Adrenal gland (tissue), 5 donors: Measurements from ENCODE around the gene TNFSF9.

Experiments
- POLR2A ChIP-seq, 2 donors: fragments of 450-650 bp; IDR thresholded peaks; one replicate each; pipeline ENCODE4 v1.6.1; 2017; ENCODE audit warnings: antibody characterized with exemption in 2 of 2, mild to moderate bottlenecking in 2 of 2, moderate library complexity in 1 of 2
- TF ChIP-seq, protein P1 (sequence below), 6 experiments: fragments of 450-650 bp in 4 of 6; fragments of 200-600 bp in 2 of 6; sonication (generic) in 1 of 6; IDR thresholded peaks; 1 replicate in 5 of 6; 2 replicates in 1 of 6; pipeline versions ENCODE4 v1.5.1 to v1.8.0; 2016 to 2021; ENCODE audit warnings: antibody characterized with exemption in 6 of 6, mild to moderate bottlenecking in 2 of 6, moderate library complexity in 1 of 6
- donor health status: DM: no; HTN: no; CAD: no.

DNA sequence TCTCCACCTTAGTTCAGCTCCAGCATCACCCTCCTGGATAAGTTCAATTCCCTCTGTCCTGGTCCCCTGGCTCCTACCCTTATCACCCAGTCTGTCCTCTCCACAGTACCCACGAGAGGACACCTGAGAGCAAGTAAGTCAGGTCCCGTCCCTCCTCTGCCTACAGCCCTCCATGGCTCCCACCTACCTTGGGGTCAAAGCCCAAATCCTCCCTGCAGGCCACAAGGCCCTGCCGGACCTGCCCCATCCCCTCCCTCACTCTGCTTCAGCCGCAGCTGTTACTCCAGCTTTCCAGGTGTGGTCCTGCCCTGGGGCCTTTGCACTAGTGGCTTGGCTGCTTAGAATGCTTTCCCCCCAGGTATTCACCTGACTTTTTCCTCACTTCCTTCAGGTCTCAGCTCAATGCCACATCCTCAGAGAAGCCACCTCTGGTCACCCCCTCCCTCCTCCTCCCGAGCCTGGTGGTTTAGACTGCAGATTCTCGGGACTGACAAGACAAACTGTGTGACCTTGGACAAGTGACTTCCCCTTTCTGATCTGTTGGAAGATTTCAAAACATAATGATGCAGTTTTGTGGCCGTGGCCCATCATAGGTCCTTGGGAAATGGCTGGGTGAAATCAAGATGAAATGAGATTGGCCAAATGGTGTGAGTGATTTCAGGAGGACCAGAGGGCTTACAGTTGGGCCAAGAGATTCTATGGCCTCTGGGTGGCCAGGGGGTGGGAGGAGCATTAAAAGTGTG lies 32.4 kb upstream of the TNFSF9 start:
- TF ChIP-seq, protein P1, sequence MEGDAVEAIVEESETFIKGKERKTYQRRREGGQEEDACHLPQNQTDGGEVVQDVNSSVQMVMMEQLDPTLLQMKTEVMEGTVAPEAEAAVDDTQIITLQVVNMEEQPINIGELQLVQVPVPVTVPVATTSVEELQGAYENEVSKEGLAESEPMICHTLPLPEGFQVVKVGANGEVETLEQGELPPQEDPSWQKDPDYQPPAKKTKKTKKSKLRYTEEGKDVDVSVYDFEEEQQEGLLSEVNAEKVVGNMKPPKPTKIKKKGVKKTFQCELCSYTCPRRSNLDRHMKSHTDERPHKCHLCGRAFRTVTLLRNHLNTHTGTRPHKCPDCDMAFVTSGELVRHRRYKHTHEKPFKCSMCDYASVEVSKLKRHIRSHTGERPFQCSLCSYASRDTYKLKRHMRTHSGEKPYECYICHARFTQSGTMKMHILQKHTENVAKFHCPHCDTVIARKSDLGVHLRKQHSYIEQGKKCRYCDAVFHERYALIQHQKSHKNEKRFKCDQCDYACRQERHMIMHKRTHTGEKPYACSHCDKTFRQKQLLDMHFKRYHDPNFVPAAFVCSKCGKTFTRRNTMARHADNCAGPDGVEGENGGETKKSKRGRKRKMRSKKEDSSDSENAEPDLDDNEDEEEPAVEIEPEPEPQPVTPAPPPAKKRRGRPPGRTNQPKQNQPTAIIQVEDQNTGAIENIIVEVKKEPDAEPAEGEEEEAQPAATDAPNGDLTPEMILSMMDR (IDR thresholded peaks at IDR 0.05), result no peak
- TF ChIP-seq POLR2A (IDR thresholded peaks at IDR 0.05), result no peak
